HepG2 (cell line): ENCODE data around the gene IGF2BP3. TPM values are rescaled to one million over a fixed set of nuclear protein-coding genes. Genes with fewer than 3 reads are reported as not detected.
A peak's percentile ranks its signal among the peaks of the same experiment; 100 is the strongest.

Source experiments
- AKNA ChIP-seq: sonication (generic); formaldehyde crosslinking; IDR thresholded peaks from 2 replicates; pipeline ENCODE4 v1.4.0; 2020; ENCODE audit warnings: missing genetic modification reagents, borderline replicate concordance
- FLYWCH1 ChIP-seq: sonication (generic); formaldehyde crosslinking; IDR thresholded peaks from 2 replicates; pipeline ENCODE4 v1.8.1; 2023; ENCODE audit warnings: mild to moderate bottlenecking, missing genetic modification reagents
- GRHL1 ChIP-seq: sonication (generic); formaldehyde crosslinking; conservative IDR thresholded peaks from 2 replicates; pipeline ENCODE4 v1.8.0; 2022; ENCODE audit warnings: missing genetic modification reagents
- HOXA3 ChIP-seq: sonication (generic); formaldehyde crosslinking; IDR thresholded peaks from 2 replicates; pipeline ENCODE4 v1.5.0; 2020; ENCODE audit warnings: missing genetic modification reagents
- NKX3-1 ChIP-seq: sonication (generic); formaldehyde crosslinking; IDR thresholded peaks from 2 replicates; pipeline ENCODE4 v1.5.0; 2020; ENCODE audit warnings: missing genetic modification reagents
- SMAD1 ChIP-seq: sonication (generic); formaldehyde crosslinking; IDR thresholded peaks from 2 replicates; pipeline ENCODE4 v1.4.0; 2020; ENCODE audit warnings: missing genetic modification reagents, low read depth, mild to moderate bottlenecking, borderline replicate concordance
- ZKSCAN1 ChIP-seq: fragments of 150-350 bp; IDR thresholded peaks from 2 replicates; pipeline ENCODE4 v1.6.1; 2014; ENCODE audit warnings: low read length
- ZMYM3 ChIP-seq: sonication (generic); formaldehyde crosslinking; IDR thresholded peaks from 2 replicates; pipeline ENCODE4 v1.5.1; 2020; ENCODE audit warnings: mild to moderate bottlenecking, missing genetic modification reagents
- ZNF282 ChIP-seq: fragments of 450-650 bp; IDR thresholded peaks from 2 replicates; pipeline ENCODE4 v1.6.1; 2018; ENCODE audit not compliant: partially characterized antibody
- ZNF331 ChIP-seq: sonication (generic); formaldehyde crosslinking; IDR thresholded peaks from 2 replicates; pipeline ENCODE4 v1.4.0; 2020; ENCODE audit warnings: missing genetic modification reagents
- ZNF644 ChIP-seq: IDR thresholded peaks from 2 replicates; pipeline ENCODE4 v1.6.1; 2016; ENCODE audit warnings: low read depth
- polyA plus RNA-seq, 8 experiments: library from polyadenylated mRNA; depleted of rRNA in 3 of 8; stranded (reverse) in 7 of 8; unstranded in 1 of 8; fragments of >200 nt; fragmentation: Illumina TruSeq in 4 of 8; extraction: Trizol in 4 of 8; gene quantifications; 2 replicates each; pipeline versions ENCODE4 v1.2.1 to v1.2.3, GENCODE V29; 2011 to 2016; ENCODE audit warnings: low read depth in 4 of 8, missing spikeins in 1 of 8, mixed read lengths in 1 of 8; ENCODE audit not compliant: insufficient read depth in 1 of 8
- total RNA-seq, 5 experiments: library from RNA; depleted of rRNA; stranded (reverse); fragments of >200 nt; fragmentation: Illumina TruSeq; extraction: Trizol; gene quantifications; 2 replicates each; pipeline ENCODE4 v1.2.3, GENCODE V29; 2016; ENCODE audit warnings: low read depth in 1 of 5
- TF ChIP-seq, protein P1 (sequence below): IDR thresholded peaks from 2 replicates; pipeline ENCODE4 v1.6.1; 2012; ENCODE audit warnings: low read depth, low read length, improper control_type of control experiment
- TF ChIP-seq, protein P2 (sequence below): sonication (generic); formaldehyde crosslinking; IDR thresholded peaks from 2 replicates; pipeline ENCODE4 v1.4.0; 2020; ENCODE audit warnings: mild to moderate bottlenecking, missing genetic modification reagents
- TF ChIP-seq, protein P3 (sequence below): sonication (generic); formaldehyde crosslinking; IDR thresholded peaks from 2 replicates; pipeline ENCODE4 v1.4.0; 2020; ENCODE audit warnings: missing genetic modification reagents, borderline replicate concordance

The IGF2BP3 gene
- total and polyA plus RNA-seq, 2 of the 13 experiments (the other 11 are each of a cell fraction or from before 2014, with no cell fraction given), result 37.7 to 39.5 TPM

GRCh38 chr7:23298885-23299769 is 171.2 kb downstream of the IGF2BP3 start, which contains the start of gene MALSU1 (continued):
- TF ChIP-seq, protein P1, sequence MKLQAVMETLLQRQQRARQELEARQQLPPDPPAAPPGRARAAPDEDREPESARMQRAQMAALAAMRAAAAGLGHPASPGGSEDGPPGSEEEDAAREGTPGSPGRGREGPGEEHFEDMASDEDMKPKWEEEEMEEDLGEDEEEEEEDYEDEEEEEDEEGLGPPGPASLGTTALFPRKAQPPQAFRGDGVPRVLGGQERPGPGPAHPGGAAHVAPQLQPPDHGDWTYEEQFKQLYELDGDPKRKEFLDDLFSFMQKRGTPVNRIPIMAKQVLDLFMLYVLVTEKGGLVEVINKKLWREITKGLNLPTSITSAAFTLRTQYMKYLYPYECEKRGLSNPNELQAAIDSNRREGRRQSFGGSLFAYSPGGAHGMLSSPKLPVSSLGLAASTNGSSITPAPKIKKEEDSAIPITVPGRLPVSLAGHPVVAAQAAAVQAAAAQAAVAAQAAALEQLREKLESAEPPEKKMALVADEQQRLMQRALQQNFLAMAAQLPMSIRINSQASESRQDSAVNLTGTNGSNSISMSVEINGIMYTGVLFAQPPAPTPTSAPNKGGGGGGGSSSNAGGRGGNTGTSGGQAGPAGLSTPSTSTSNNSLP, result no peak
- TF ChIP-seq ZMYM3 (CRISPR knock-in tag) (0 out of 2 replicates have a peak, but pooled peaks have one; percentile 41), GRHL1 (CRISPR knock-in tag) (no peak), HOXA3 (CRISPR knock-in tag) (peak; percentile 92), ZNF282 (no peak), ZNF644 (CRISPR knock-in tag) (no peak), NKX3-1 (CRISPR knock-in tag) (peak; percentile 48; the same call in 1 of the 2 replicates), AKNA (no peak), ZNF331 (CRISPR knock-in tag) (peak; percentile 54; the same call in 1 of the 2 replicates), SMAD1 (no peak), ZKSCAN1 (no peak), FLYWCH1 (CRISPR knock-in tag) (no peak)
- TF ChIP-seq, protein P2, sequence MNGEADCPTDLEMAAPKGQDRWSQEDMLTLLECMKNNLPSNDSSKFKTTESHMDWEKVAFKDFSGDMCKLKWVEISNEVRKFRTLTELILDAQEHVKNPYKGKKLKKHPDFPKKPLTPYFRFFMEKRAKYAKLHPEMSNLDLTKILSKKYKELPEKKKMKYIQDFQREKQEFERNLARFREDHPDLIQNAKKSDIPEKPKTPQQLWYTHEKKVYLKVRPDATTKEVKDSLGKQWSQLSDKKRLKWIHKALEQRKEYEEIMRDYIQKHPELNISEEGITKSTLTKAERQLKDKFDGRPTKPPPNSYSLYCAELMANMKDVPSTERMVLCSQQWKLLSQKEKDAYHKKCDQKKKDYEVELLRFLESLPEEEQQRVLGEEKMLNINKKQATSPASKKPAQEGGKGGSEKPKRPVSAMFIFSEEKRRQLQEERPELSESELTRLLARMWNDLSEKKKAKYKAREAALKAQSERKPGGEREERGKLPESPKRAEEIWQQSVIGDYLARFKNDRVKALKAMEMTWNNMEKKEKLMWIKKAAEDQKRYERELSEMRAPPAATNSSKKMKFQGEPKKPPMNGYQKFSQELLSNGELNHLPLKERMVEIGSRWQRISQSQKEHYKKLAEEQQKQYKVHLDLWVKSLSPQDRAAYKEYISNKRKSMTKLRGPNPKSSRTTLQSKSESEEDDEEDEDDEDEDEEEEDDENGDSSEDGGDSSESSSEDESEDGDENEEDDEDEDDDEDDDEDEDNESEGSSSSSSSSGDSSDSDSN (CRISPR knock-in tag), result peak; percentile 94
- TF ChIP-seq, protein P3, sequence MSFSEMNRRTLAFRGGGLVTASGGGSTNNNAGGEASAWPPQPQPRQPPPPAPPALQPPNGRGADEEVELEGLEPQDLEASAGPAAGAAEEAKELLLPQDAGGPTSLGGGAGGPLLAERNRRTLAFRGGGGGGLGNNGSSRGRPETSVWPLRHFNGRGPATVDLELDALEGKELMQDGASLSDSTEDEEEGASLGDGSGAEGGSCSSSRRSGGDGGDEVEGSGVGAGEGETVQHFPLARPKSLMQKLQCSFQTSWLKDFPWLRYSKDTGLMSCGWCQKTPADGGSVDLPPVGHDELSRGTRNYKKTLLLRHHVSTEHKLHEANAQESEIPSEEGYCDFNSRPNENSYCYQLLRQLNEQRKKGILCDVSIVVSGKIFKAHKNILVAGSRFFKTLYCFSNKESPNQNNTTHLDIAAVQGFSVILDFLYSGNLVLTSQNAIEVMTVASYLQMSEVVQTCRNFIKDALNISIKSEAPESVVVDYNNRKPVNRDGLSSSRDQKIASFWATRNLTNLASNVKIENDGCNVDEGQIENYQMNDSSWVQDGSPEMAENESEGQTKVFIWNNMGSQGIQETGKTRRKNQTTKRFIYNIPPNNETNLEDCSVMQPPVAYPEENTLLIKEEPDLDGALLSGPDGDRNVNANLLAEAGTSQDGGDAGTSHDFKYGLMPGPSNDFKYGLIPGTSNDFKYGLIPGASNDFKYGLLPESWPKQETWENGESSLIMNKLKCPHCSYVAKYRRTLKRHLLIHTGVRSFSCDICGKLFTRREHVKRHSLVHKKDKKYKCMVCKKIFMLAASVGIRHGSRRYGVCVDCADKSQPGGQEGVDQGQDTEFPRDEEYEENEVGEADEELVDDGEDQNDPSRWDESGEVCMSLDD, result 0 out of 2 replicates have a peak, but pooled peaks have one; percentile 39
